CD14-positive monocyte (primary cell): Measurements from ENCODE around the gene KLF3. TPM values are rescaled to one million over a fixed set of nuclear protein-coding genes. Genes with fewer than 3 reads are reported as not detected.

Experiments
- DNase-seq, 3 donors: peaks; one replicate each; pipeline ENCODE4 v3.0.0-alpha.2; 2011 to 2022
- H2AFZ ChIP-seq: 2 replicates; pipeline ENCODE4 v1.6.0; 2012; ENCODE audit warnings: mild to moderate bottlenecking, low read depth, low read length, inconsistent platforms; ENCODE audit not compliant: insufficient read depth, poor library complexity, severe bottlenecking
- H3K27ac ChIP-seq, 2 donors: 1 replicate in 1 of 2; 2 replicates in 1 of 2; pipeline ENCODE4 v1.5.1; 2012 to 2013; ENCODE audit warnings: low read length in 2 of 2, control low read depth in 1 of 2, inconsistent platforms in 1 of 2, low read depth in 1 of 2, mild to moderate bottlenecking in 1 of 2
- H3K27me3 ChIP-seq, 2 donors: one replicate each; pipeline versions ENCODE4 v1.6.0 to v1.6.1; 2011 to 2013; ENCODE audit warnings: low read length in 2 of 2; ENCODE audit not compliant: control insufficient read depth in 2 of 2, insufficient read depth in 2 of 2
- H3K36me3 ChIP-seq, 2 donors: replicated peaks in 1 of 2; 1 replicate in 1 of 2; 2 replicates in 1 of 2; pipeline versions ENCODE4 v1.5.1 to v1.6.1; 2012 to 2013; ENCODE audit warnings: low read length in 2 of 2, control low read depth in 1 of 2, inconsistent platforms in 1 of 2, mild to moderate bottlenecking in 1 of 2; ENCODE audit not compliant: insufficient read depth in 2 of 2, control insufficient read depth in 1 of 2
- H3K4me1 ChIP-seq, 2 donors: 1 replicate in 1 of 2; 2 replicates in 1 of 2; pipeline versions ENCODE4 v1.5.1 to v1.6.1; 2012 to 2013; ENCODE audit warnings: low read length in 2 of 2, control low read depth in 1 of 2, inconsistent platforms in 1 of 2, mild to moderate bottlenecking in 1 of 2, moderate library complexity in 1 of 2; ENCODE audit not compliant: insufficient read depth in 2 of 2, control insufficient read depth in 1 of 2
- H3K4me2 ChIP-seq: replicated peaks from 2 replicates; pipeline ENCODE3; 2012; ENCODE audit warnings: low read length, moderate library complexity, mild to moderate bottlenecking; ENCODE audit not compliant: poor library complexity, severe bottlenecking; ENCODE audit errors: extremely low read depth
- H3K4me3 ChIP-seq, 3 experiments: fragments of 200-600 bp in 1 of 3; sonication (generic) in 1 of 3; replicated peaks in 1 of 3; 1 replicate in 2 of 3; 2 replicates in 1 of 3; pipeline ENCODE4 v1.5.1; 2011 to 2013; ENCODE audit warnings: low read length in 3 of 3, mild to moderate bottlenecking in 3 of 3, control low read depth in 2 of 3, low read depth in 2 of 3, inconsistent platforms in 1 of 3, moderate library complexity in 1 of 3
- H3K79me2 ChIP-seq: 2 replicates; pipeline ENCODE4 v1.6.0; 2012; ENCODE audit warnings: mild to moderate bottlenecking, control low read depth, inconsistent platforms, low read length, moderate library complexity; ENCODE audit not compliant: insufficient read depth
- H3K9ac ChIP-seq: 2 replicates; pipeline ENCODE4 v1.6.0; 2017; ENCODE audit warnings: low read length, mild to moderate bottlenecking; ENCODE audit not compliant: insufficient read depth, poor library complexity, severe bottlenecking
- H3K9me3 ChIP-seq, 2 donors: replicated peaks in 1 of 2; 1 replicate in 1 of 2; 2 replicates in 1 of 2; pipeline versions ENCODE4 v1.5.1 to v1.6.1; 2012 to 2013; ENCODE audit warnings: low read length in 2 of 2, control low read depth in 1 of 2; ENCODE audit not compliant: control insufficient read depth in 1 of 2, insufficient read depth in 1 of 2
- H4K20me1 ChIP-seq: 2 replicates; pipeline ENCODE4 v1.6.0; 2012; ENCODE audit warnings: mild to moderate bottlenecking, low read length, control low read depth, moderate library complexity; ENCODE audit not compliant: insufficient read depth
- H3K27ac Mint-ChIP-seq, 7 donors: one replicate each; pipeline ENCODE4 v1.8.0; 2020; ENCODE audit warnings: mild to moderate bottlenecking in 7 of 7, mixed read lengths in 7 of 7, moderate library complexity in 6 of 7, inconsistent platforms in 2 of 7
- H3K27me3 Mint-ChIP-seq, 3 donors: one replicate each; pipeline ENCODE4 v1.8.0; 2021 to 2022; ENCODE audit warnings: low read depth in 3 of 3, mild to moderate bottlenecking in 3 of 3, mixed read lengths in 3 of 3, moderate library complexity in 3 of 3, inconsistent platforms in 1 of 3
- H3K36me3 Mint-ChIP-seq, 2 donors: one replicate each; pipeline ENCODE4 v1.8.0; 2020; ENCODE audit warnings: mixed read lengths in 2 of 2, inconsistent platforms in 1 of 2, mild to moderate bottlenecking in 1 of 2
- H3K4me1 Mint-ChIP-seq: one replicate; pipeline ENCODE4 v1.8.0; 2020; ENCODE audit warnings: mild to moderate bottlenecking, mixed read lengths
- H3K4me3 Mint-ChIP-seq, 2 donors: one replicate each; pipeline ENCODE4 v1.8.0; 2020; ENCODE audit warnings: mild to moderate bottlenecking in 2 of 2, mixed read lengths in 2 of 2, moderate library complexity in 1 of 2
- H3K9me3 Mint-ChIP-seq, 7 donors: one replicate each; pipeline ENCODE4 v1.8.0; 2020 to 2022; ENCODE audit warnings: mixed read lengths in 7 of 7, mild to moderate bottlenecking in 6 of 7, moderate library complexity in 6 of 7, inconsistent platforms in 2 of 7
- WGBS: methylation state at CpG from one replicate; pipeline ENCODE4 v1.1.5; 2013; ENCODE audit warnings: missing lambda C conversion rate; ENCODE audit not compliant: insufficient coverage; 5-methylcytosine and 5-hydroxymethylcytosine counted together
- intact Hi-C, 2 donors: fragments of 100-400 bp; cut with micrococcal nuclease; formaldehyde crosslinking; loops; one replicate each; pipeline versions ENCODE4 v1.15.0 to v1.15.1; 2023
- polyA plus RNA-seq, 3 donors: library from polyadenylated mRNA; depleted of rRNA in 1 of 3; unstranded in 2 of 3; stranded (reverse) in 1 of 3; fragments of 300-500 nt in 2 of 3; fragments of >200 nt in 1 of 3; fragmentation: Illumina TruSeq in 2 of 3; gene quantifications; 1 replicate in 2 of 3; 2 replicates in 1 of 3; pipeline ENCODE4 v1.2.3, GENCODE V29; 2012 to 2021
- TF ChIP-seq, protein P1 (sequence below): fragments of 200-600 bp; IDR thresholded peaks from one replicate; pipeline ENCODE4 v1.8.0; 2022; ENCODE audit warnings: antibody characterized with exemption, mild to moderate bottlenecking

The KLF3 gene
- polyA plus RNA-seq, 3 donors: 46.3 to 95.7 (median 53.9) TPM

DNA sequence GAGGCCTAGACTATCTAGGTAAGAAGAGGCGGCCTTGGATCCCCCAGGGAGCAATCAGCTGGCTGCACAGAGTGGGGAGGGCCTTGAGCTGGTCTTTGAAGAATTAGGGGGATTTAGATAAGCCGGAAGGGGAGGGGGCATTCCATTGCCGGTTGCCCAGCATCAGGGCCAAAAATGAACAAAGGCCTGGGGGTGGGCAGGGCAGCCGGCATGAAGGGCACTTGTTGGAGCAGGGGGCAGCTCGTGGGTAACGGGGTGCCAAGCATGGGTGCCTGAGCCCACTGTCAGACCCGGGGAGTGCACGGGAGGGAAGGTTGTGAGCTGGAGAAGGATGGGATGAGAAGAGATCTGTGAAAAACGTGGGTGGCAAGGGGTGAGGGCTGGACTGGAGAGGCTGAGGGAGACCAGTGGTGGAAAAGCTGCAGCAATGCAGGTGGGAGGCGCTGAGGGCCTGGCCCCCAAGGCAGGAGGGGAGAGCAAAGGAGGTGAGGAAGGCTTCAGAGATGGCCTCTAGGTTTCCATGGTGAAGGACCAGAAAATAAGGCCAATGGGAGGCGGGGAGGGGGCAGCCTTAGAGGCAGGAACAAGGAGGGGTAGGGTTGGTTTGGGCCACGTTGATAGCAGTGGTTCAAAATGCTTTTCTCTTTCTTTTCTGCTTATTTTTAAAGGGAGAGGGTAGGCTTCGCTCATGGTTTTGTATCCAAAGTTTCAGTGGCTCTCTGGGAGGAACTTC, 8.6 kb downstream of the KLF3 start:
- peaks cover 13 to 14% of the 10 kb centered on the region in 2 donors for H3K36me3 Mint-ChIP-seq
- H3K9ac ChIP-seq: peak overlapping the region; percentile 49

More for the DNA sequence above, 8.6 kb downstream of the KLF3 start:
- Histone ChIP-seq H3K27ac (peak overlapping the region; percentile 5 to 80), H3K9me3 (no peaks in the 10 kb centered on the region), H3K27me3 (no peaks in the 10 kb centered on the region), H3K79me2 (peaks cover 100% of the 10 kb centered on the region), H4K20me1 (peaks cover 87% of the 10 kb centered on the region), H3K36me3 (no peaks in the 10 kb centered on the region), H3K4me1 (peaks cover 74 to 89% of the 10 kb centered on the region in 2 donors), H2AFZ (no peak overlapping the region), H3K4me3 (peak overlapping the region in 1 of 3 experiments; percentile 25), H3K4me2 (peak overlapping the region; percentile 21)
- intact Hi-C loops: loop anchor here (5.0 to 10.0 kb wide), 2 partner anchors 510 to 608 kb away; no protein-coding TSS in a partner anchor
- Mint-ChIP-seq H3K4me3 (peak overlapping the region in 1 of 2 donors; percentile 68), H3K4me1 (peaks cover 82% of the 10 kb centered on the region), H3K9me3 (no peaks in the 10 kb centered on the region), H3K27me3 (no peaks in the 10 kb centered on the region), H3K27ac (peak overlapping the region; percentile 74 to 91 (median 87))
- no peak for DNase-seq
- TF ChIP-seq, protein P1, sequence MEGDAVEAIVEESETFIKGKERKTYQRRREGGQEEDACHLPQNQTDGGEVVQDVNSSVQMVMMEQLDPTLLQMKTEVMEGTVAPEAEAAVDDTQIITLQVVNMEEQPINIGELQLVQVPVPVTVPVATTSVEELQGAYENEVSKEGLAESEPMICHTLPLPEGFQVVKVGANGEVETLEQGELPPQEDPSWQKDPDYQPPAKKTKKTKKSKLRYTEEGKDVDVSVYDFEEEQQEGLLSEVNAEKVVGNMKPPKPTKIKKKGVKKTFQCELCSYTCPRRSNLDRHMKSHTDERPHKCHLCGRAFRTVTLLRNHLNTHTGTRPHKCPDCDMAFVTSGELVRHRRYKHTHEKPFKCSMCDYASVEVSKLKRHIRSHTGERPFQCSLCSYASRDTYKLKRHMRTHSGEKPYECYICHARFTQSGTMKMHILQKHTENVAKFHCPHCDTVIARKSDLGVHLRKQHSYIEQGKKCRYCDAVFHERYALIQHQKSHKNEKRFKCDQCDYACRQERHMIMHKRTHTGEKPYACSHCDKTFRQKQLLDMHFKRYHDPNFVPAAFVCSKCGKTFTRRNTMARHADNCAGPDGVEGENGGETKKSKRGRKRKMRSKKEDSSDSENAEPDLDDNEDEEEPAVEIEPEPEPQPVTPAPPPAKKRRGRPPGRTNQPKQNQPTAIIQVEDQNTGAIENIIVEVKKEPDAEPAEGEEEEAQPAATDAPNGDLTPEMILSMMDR: no peak
- 82% methylated on average over 10 of the region's 13 CpGs for WGBS
